ENCODE data around the gene GSTK1. TPM values are rescaled to one million over a fixed set of nuclear protein-coding genes. Genes with fewer than 3 reads are reported as not detected.

GSTK1 gene
- total and polyA plus RNA-seq, 9 of the 15 experiments (the other 6 are each of a cell fraction or from before 2014, with no cell fraction given), result 155 to 441 (median 233) TPM

- TF ChIP-seq RREB1 (CRISPR knock-in tag; IDR thresholded peaks at IDR 0.05) (peak; percentile 70; the same call in 1 of the 2 replicates), NONO (IDR thresholded peaks at IDR 0.05; ENCODE audit: low read depth in 2 of 2, low read length in 1 of 2) (peak in 1 of 2 experiments; percentile 56; a peak in 1 of 4 replicates), ZBTB40 (IDR thresholded peaks at IDR 0.05) (peak; percentile 68), ZBTB40 (CRISPR knock-in tag; IDR thresholded peaks at IDR 0.05) (no peak), MYNN (IDR thresholded peaks at IDR 0.05) (peak; percentile 58; the same call in 1 of the 2 replicates), MYNN (CRISPR knock-in tag; IDR thresholded peaks at IDR 0.05) (no peak), E2F3 (CRISPR knock-in tag; IDR thresholded peaks at IDR 0.05) (peak; percentile 53; the same call in 1 of the 2 replicates), FOXJ3 (CRISPR knock-in tag; IDR thresholded peaks at IDR 0.05) (no peak), HDAC1 (IDR thresholded peaks at IDR 0.05) (peak in 1 of 2 experiments; percentile 92; a peak in 2 of 4 replicates), ZNF655 (CRISPR knock-in tag; IDR thresholded peaks at IDR 0.05) (no peak)
Observed at GRCh38 chr7:143263266-143264195, at the start of gene GSTK1 (continued).

Measured in K562 (cell line).